Loucy (cell line): ENCODE measurements around the gene COA1.

Experiments
- H2AFZ ChIP-seq: fragments of 200-600 bp; sonication (generic); 2 replicates; pipeline ENCODE4 v1.6.0; 2016; ENCODE audit warnings: antibody characterized with exemption, mild to moderate bottlenecking, low read length, moderate library complexity
- H3F3A ChIP-seq: fragments of 200-600 bp; 2 replicates; pipeline ENCODE4 v1.6.0; 2016; ENCODE audit warnings: antibody characterized with exemption, low read depth, mild to moderate bottlenecking
- H3K27me3 ChIP-seq: fragments of 200-600 bp; sonication (generic); 2 replicates; pipeline ENCODE4 v1.6.1; 2014; ENCODE audit warnings: low read length, mild to moderate bottlenecking; ENCODE audit not compliant: insufficient read depth, poor library complexity, severe bottlenecking
- H3K36me3 ChIP-seq: fragments of 200-600 bp; sonication (generic); 2 replicates; pipeline ENCODE4 v1.6.1; 2016; ENCODE audit warnings: low read length; ENCODE audit not compliant: insufficient read depth
- H3K4me1 ChIP-seq: fragments of 200-600 bp; sonication (generic); 2 replicates; pipeline ENCODE4 v1.5.1; 2014; ENCODE audit warnings: low read length, mild to moderate bottlenecking; ENCODE audit not compliant: insufficient read depth, poor library complexity, severe bottlenecking
- H3K4me2 ChIP-seq: fragments of 200-600 bp; sonication (generic); 2 replicates; pipeline ENCODE4 v1.6.0; 2014; ENCODE audit warnings: antibody characterized with exemption, low read length, low read depth, mild to moderate bottlenecking; ENCODE audit not compliant: poor library complexity, severe bottlenecking
- H3K4me3 ChIP-seq: fragments of 200-600 bp; sonication (generic); 2 replicates; pipeline ENCODE4 v1.5.1; 2014; ENCODE audit warnings: low read length, mild to moderate bottlenecking, mixed read lengths; ENCODE audit not compliant: poor library complexity, severe bottlenecking
- H3K79me2 ChIP-seq: fragments of 200-600 bp; sonication (generic); 2 replicates; pipeline ENCODE4 v1.6.1; 2014; ENCODE audit warnings: low read length; ENCODE audit not compliant: insufficient read depth
- H3K9ac ChIP-seq: fragments of 200-600 bp; sonication (generic); 2 replicates; pipeline ENCODE4 v1.6.0; 2014; ENCODE audit warnings: mild to moderate bottlenecking, low read depth, low read length, moderate library complexity; ENCODE audit not compliant: poor library complexity, severe bottlenecking
- H3K9me2 ChIP-seq: fragments of 200-600 bp; sonication (generic); replicated peaks from 2 replicates; pipeline ENCODE4 v1.6.1; 2016; ENCODE audit warnings: low read depth, low read length, mixed read lengths
- H3K9me3 ChIP-seq: fragments of 200-600 bp; sonication (generic); 2 replicates; pipeline ENCODE4 v1.6.1; 2014; ENCODE audit warnings: mild to moderate bottlenecking, antibody characterized with exemption, low read length, low read depth; ENCODE audit not compliant: insufficient read depth
- H4K20me1 ChIP-seq: fragments of 200-600 bp; sonication (generic); 2 replicates; pipeline ENCODE4 v1.6.0; 2014; ENCODE audit warnings: antibody characterized with exemption, low read length, mild to moderate bottlenecking; ENCODE audit not compliant: insufficient read depth, poor library complexity, severe bottlenecking
- CTCF ChIP-seq: fragments of 200-600 bp; sonication (generic); conservative IDR thresholded peaks from 2 replicates; pipeline ENCODE4 v1.5.1; 2014; ENCODE audit warnings: mild to moderate bottlenecking, antibody characterized with exemption, low read length
- EZH2phosphoT487 ChIP-seq: fragments of 200-600 bp; IDR thresholded peaks from 2 replicates; pipeline ENCODE4 v1.6.1; 2018; ENCODE audit warnings: antibody characterized with exemption, mild to moderate bottlenecking, moderate library complexity, borderline replicate concordance

The COA1 gene

GRCh38 chr7:43655584-43655983 is 73.7 kb downstream of the COA1 start:
- H3K9ac ChIP-seq: no peak overlapping the region
- H3K4me2 ChIP-seq: no peak overlapping the region
- H2AFZ ChIP-seq: no peak overlapping the region
- peaks cover 5% of the 10 kb centered on the region; the same call in 1 of the 2 replicates for H3F3A ChIP-seq
- no peaks in the 10 kb centered on the region for H3K27me3 ChIP-seq
- no peaks in the 10 kb centered on the region for H3K9me3 ChIP-seq
- peaks cover 10% of the 10 kb centered on the region; the same call in 1 of the 2 replicates for H3K36me3 ChIP-seq
- H3K9me2 ChIP-seq: no peaks in the 10 kb centered on the region
- peaks cover 80% of the 10 kb centered on the region for H3K79me2 ChIP-seq
- H3K4me1 ChIP-seq: peaks cover 61% of the 10 kb centered on the region
- no peak overlapping the region for H3K4me3 ChIP-seq
- TF ChIP-seq CTCF: no peak
- TF ChIP-seq EZH2phosphoT487: no peak
- H4K20me1 ChIP-seq: peaks cover 11% of the 10 kb centered on the region

GRCh38 chr7:43653891-43654504 is 75.3 kb downstream of the COA1 start:
- no peak for TF ChIP-seq CTCF
- no peak for TF ChIP-seq EZH2phosphoT487
- H3K79me2 ChIP-seq: peaks cover 68% of the 10 kb centered on the region

GRCh38 chr7:43653466-43653865 is 75.9 kb downstream of the COA1 start:
- Histone ChIP-seq H3K9me2 (no peaks in the 10 kb centered on the region), H3K9ac (no peak overlapping the region), H3K4me2 (peak overlapping the region; percentile 54), H3K79me2 (peaks cover 62% of the 10 kb centered on the region), H3K4me1 (peaks cover 62% of the 10 kb centered on the region), H2AFZ (no peak overlapping the region), H4K20me1 (no peaks in the 10 kb centered on the region), H3K4me3 (peak overlapping the region; percentile 14), H3F3A (peaks cover 21% of the 10 kb centered on the region), H3K27me3 (no peaks in the 10 kb centered on the region), H3K9me3 (no peaks in the 10 kb centered on the region), H3K36me3 (peaks cover 7% of the 10 kb centered on the region; the same call in 1 of the 2 replicates)
- TF ChIP-seq CTCF (no peak), EZH2phosphoT487 (no peak)

More at GRCh38 chr7:43653891-43654504, 75.3 kb downstream of the COA1 start:
- peak overlapping the region; percentile 54 for H3K4me2 ChIP-seq
- no peak overlapping the region for H2AFZ ChIP-seq
- no peaks in the 10 kb centered on the region for H4K20me1 ChIP-seq
- no peaks in the 10 kb centered on the region for H3K9me3 ChIP-seq
- H3K9ac ChIP-seq: no peak overlapping the region
- peaks cover 65% of the 10 kb centered on the region for H3K4me1 ChIP-seq
- H3K9me2 ChIP-seq: no peaks in the 10 kb centered on the region
- H3K27me3 ChIP-seq: no peaks in the 10 kb centered on the region
- H3F3A ChIP-seq: peaks cover 19% of the 10 kb centered on the region
- peak overlapping the region; percentile 14 for H3K4me3 ChIP-seq
- peaks cover 10% of the 10 kb centered on the region; the same call in 1 of the 2 replicates for H3K36me3 ChIP-seq
